Measurements from ENCODE around the gene SPOCK3.
"Not testable (repeated sequence)": the region's sequence is repeated elsewhere in the genome, so short reads cannot be mapped to it uniquely, and the experiment has no call there.

SPOCK3 gene

GRCh38 chr4:166924424-166924823 lies 309.9 kb downstream of the SPOCK3 start:
- DNase-seq = no peak

- no peak for DNase-seq
Measured at GRCh38 chr4:166913926-166914325, 320.4 kb downstream of the SPOCK3 start.

- no peak for DNase-seq
Measured at GRCh38 chr4:166903408-166903807, 330.9 kb downstream of the SPOCK3 start.

- DNase-seq = no peak
Measured at GRCh38 chr4:166902941-166903340, 331.4 kb downstream of the SPOCK3 start.

GRCh38 chr4:166896254-166896653 lies 338.0 kb downstream of the SPOCK3 start:
- no peak for DNase-seq

GRCh38 chr4:166895771-166896170 lies 338.5 kb downstream of the SPOCK3 start:
- DNase-seq = no peak

GRCh38 chr4:166887457-166887856 lies 346.8 kb downstream of the SPOCK3 start:
- no peak for DNase-seq

- no peak for DNase-seq
Measured at GRCh38 chr4:166886718-166887117, 347.6 kb downstream of the SPOCK3 start.

GRCh38 chr4:166882221-166882620 lies 352.1 kb downstream of the SPOCK3 start:
- DNase-seq = no peak

GRCh38 chr4:166875821-166876220 lies 358.5 kb downstream of the SPOCK3 start:
- no peak for DNase-seq

GRCh38 chr4:166862032-166862431 lies 372.3 kb downstream of the SPOCK3 start:
- DNase-seq = no peak

- DNase-seq = not testable (repeated sequence)
Measured at GRCh38 chr4:166850398-166850797, 383.9 kb downstream of the SPOCK3 start.

- no peak for DNase-seq
Measured at GRCh38 chr4:166846939-166847338, 387.4 kb downstream of the SPOCK3 start.

- DNase-seq = no peak
Measured at GRCh38 chr4:166842795-166843261, 391.5 kb downstream of the SPOCK3 start.

GRCh38 chr4:166839615-166840251 lies 394.6 kb downstream of the SPOCK3 start:
- DNase-seq = no peak

GRCh38 chr4:166838975-166839614 lies 395.2 kb downstream of the SPOCK3 start:
- no peak for DNase-seq

- no peak for DNase-seq
Measured at GRCh38 chr4:166836865-166837264, 397.4 kb downstream of the SPOCK3 start.

- no peak for DNase-seq
Measured at GRCh38 chr4:166827629-166828028, 406.7 kb downstream of the SPOCK3 start.

- no peak for DNase-seq
Measured at GRCh38 chr4:166827167-166827566, 407.1 kb downstream of the SPOCK3 start.

GRCh38 chr4:166823848-166824247 lies 410.4 kb downstream of the SPOCK3 start:
- no peak for DNase-seq

GRCh38 chr4:166823126-166823525 lies 411.2 kb downstream of the SPOCK3 start:
- DNase-seq = no peak

GRCh38 chr4:166822386-166822785 lies 411.9 kb downstream of the SPOCK3 start:
- DNase-seq = no peak

GRCh38 chr4:166816890-166817289 lies 417.4 kb downstream of the SPOCK3 start:
- DNase-seq = no peak

GRCh38 chr4:166808380-166808779 lies 425.9 kb downstream of the SPOCK3 start:
- DNase-seq = no peak

- DNase-seq = no peak
Measured at GRCh38 chr4:166802346-166802745, 431.9 kb downstream of the SPOCK3 start.

Measured in EL (cell line).